Measurements from ENCODE around the gene DEPDC1.
A peak's percentile ranks its signal among the peaks of the same experiment; 100 is the strongest.
"Not testable (repeated sequence)": the region's sequence is repeated elsewhere in the genome, so short reads cannot be mapped to it uniquely, and the experiment has no call there.

The DEPDC1 gene

GRCh38 chr1:68476626-68477025 is 20.3 kb downstream of the DEPDC1 start:
- not testable (repeated sequence) for DNase-seq

GRCh38 chr1:68473060-68473459 is 23.8 kb downstream of the DEPDC1 start:
- DNase-seq = no peak

- DNase-seq = peak; percentile 38
Observed at GRCh38 chr1:68470388-68470970, 26.4 kb downstream of the DEPDC1 start.

- DNase-seq = no peak
Observed at GRCh38 chr1:68464891-68465290, 32.0 kb downstream of the DEPDC1 start.

- no peak for DNase-seq
Observed at GRCh38 chr1:68460935-68461334, 35.9 kb downstream of the DEPDC1 start.

GRCh38 chr1:68459796-68460195 is 37.1 kb downstream of the DEPDC1 start:
- no peak for DNase-seq

- DNase-seq = no peak
Observed at GRCh38 chr1:68459091-68459490, 37.8 kb downstream of the DEPDC1 start.

GRCh38 chr1:68456202-68456601 is 40.7 kb downstream of the DEPDC1 start:
- no peak for DNase-seq

- no peak for DNase-seq
Observed at GRCh38 chr1:68454534-68454933, 42.3 kb downstream of the DEPDC1 start.

- DNase-seq = no peak
Observed at GRCh38 chr1:68453060-68453670, 43.7 kb downstream of the DEPDC1 start.

- DNase-seq = no peak
Observed at GRCh38 chr1:68449901-68450300, 47.0 kb downstream of the DEPDC1 start, which contains the start of gene RPE65. TSS of gene RPE65 (minus strand) at chr1:68449954. CDS start at chr1:68449905, 49 bp downstream.

GRCh38 chr1:68448365-68448764 is 48.5 kb downstream of the DEPDC1 start:
- DNase-seq = no peak

GRCh38 chr1:68445709-68446108 is 51.2 kb downstream of the DEPDC1 start:
- DNase-seq = no peak

- peak; percentile 56 for DNase-seq
Observed at GRCh38 chr1:68442822-68443556, 53.9 kb downstream of the DEPDC1 start.

- no peak for DNase-seq
Observed at GRCh38 chr1:68442006-68442405, 54.9 kb downstream of the DEPDC1 start.

- DNase-seq = no peak
Observed at GRCh38 chr1:68438310-68438709, 58.6 kb downstream of the DEPDC1 start.

GRCh38 chr1:68433395-68433794 is 63.5 kb downstream of the DEPDC1 start:
- DNase-seq = no peak

- no peak for DNase-seq
Observed at GRCh38 chr1:68431076-68431475, 65.8 kb downstream of the DEPDC1 start.

GRCh38 chr1:68429233-68429808 is 67.6 kb downstream of the DEPDC1 start:
- DNase-seq = peak; percentile 8

- DNase-seq = no peak
Observed at GRCh38 chr1:68426594-68426993, 70.3 kb downstream of the DEPDC1 start.
